Keratinocyte (primary cell): ENCODE results near the gene PLXDC2.

ENCODE experiments used
- CTCF ChIP-seq, 3 experiments: IDR thresholded peaks in 1 of 3; conservative IDR thresholded peaks in 1 of 3; optimal IDR thresholded peaks in 1 of 3; 2 replicates in 2 of 3; 3 replicates in 1 of 3; pipeline versions ENCODE3 to v1.5.1; 2011; ENCODE audit warnings: low read length in 3 of 3, mild to moderate bottlenecking in 3 of 3, moderate library complexity in 2 of 3, control low read depth in 1 of 3, inconsistent platforms in 1 of 3; ENCODE audit not compliant: insufficient read depth in 2 of 3; ENCODE audit errors: extremely low read depth in 1 of 3
- EZH2 ChIP-seq: IDR thresholded peaks from one replicate; pipeline ENCODE4 v1.6.1; 2012; ENCODE audit warnings: inconsistent platforms, mild to moderate bottlenecking, low read length, moderate library complexity

DNA sequence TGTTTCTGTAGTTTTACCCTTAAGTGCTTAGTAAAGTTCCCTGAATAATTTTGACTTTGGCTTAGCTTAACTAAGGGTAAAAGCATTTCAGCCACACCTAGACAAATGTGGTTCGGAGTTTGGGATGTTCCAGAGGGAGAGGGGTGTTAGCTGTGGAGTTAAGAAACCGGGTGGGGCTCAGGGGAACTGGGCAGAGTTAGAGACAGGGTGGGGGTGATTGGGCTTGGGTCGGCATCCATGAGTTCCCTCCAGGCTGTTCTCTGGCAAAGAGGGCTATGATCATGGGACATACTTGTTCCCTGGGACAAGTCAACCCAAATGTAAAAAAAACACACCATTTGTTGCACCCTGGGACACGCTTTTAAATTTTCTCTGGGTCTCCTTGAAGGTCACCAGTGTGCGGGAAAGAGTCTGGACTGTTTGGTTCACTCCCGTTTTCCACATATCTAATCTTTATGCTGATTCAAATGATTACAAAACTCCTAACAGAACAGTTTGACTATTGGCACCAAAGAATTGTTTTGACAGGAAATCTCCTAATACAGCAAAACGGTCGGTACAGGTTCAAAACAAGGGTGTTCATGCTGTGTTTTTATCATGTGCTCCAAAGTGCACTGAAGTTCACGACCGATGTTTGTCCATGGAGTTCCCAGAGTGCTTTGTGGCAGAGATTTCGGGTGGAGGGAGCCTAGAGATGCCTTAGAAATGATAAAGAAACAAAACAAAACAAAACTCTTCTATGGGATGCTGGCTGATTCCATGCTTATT lies 56.5 kb downstream of the PLXDC2 start:
- TF ChIP-seq CTCF (optimal IDR thresholded peaks at IDR 0.05 in 1 of 3, IDR thresholded peaks at IDR 0.05 in 1 of 3, conservative IDR thresholded peaks at IDR 0.05 in 1 of 3; ENCODE audit: extremely low read depth in 1 of 3, insufficient read depth in 2 of 3, low read length in 3 of 3) (no peak), EZH2 (no peak)
